IPS DF 4.7 (cell line): Measurements from ENCODE around the gene NTN4.
A peak's percentile ranks its signal among the peaks of the same experiment; 100 is the strongest.
"Not testable (repeated sequence)": the region's sequence is repeated elsewhere in the genome, so short reads cannot be mapped to it uniquely, and the experiment has no call there.

ENCODE experiments used
- DNase-seq: peaks from one replicate; pipeline ENCODE4 v3.0.0-alpha.2; 2013; ENCODE audit warnings: low spot score; ENCODE audit errors: extremely low read depth

NTN4 gene

GRCh38 chr12:95625012-95625411 lies 165.6 kb downstream of the NTN4 start:
- DNase-seq: no peak

GRCh38 chr12:95624589-95624988 lies 166.0 kb downstream of the NTN4 start:
- no peak for DNase-seq

GRCh38 chr12:95623554-95624170 lies 166.9 kb downstream of the NTN4 start:
- DNase-seq: peak; percentile 91

GRCh38 chr12:95622879-95623278 lies 167.7 kb downstream of the NTN4 start:
- DNase-seq: no peak

- DNase-seq: no peak
These were observed 168.8 kb downstream of the NTN4 start for GRCh38 chr12:95621725-95622124.

- no peak for DNase-seq
These were observed 170.4 kb downstream of the NTN4 start for GRCh38 chr12:95620171-95620570.

GRCh38 chr12:95616470-95616869 lies 174.1 kb downstream of the NTN4 start:
- DNase-seq: not testable (repeated sequence)

- no peak for DNase-seq
These were observed 174.8 kb downstream of the NTN4 start for GRCh38 chr12:95615749-95616148.

GRCh38 chr12:95614390-95614982 lies 176.1 kb downstream of the NTN4 start:
- no peak for DNase-seq

GRCh38 chr12:95613021-95613420 lies 177.5 kb downstream of the NTN4 start:
- DNase-seq: no peak

- no peak for DNase-seq
These were observed 178.8 kb downstream of the NTN4 start for GRCh38 chr12:95611676-95612309.

- no peak for DNase-seq
These were observed 182.1 kb downstream of the NTN4 start for GRCh38 chr12:95608252-95609033.
